Nephron progenitor cell (in vitro differentiated cells): ENCODE measurements around the gene AMIGO3.
A peak's percentile ranks its signal among the peaks of the same experiment; 100 is the strongest.

ENCODE experiments used
- DNase-seq: peaks from one replicate; pipeline ENCODE4 v3.0.0; 2021
- H3K27ac Mint-ChIP-seq: 2 replicates; pipeline ENCODE4 v1.8.0; 2021; ENCODE audit warnings: mild to moderate bottlenecking, moderate library complexity, mixed read lengths
- H3K27me3 Mint-ChIP-seq: 2 replicates; pipeline ENCODE4 v1.8.0; 2021; ENCODE audit warnings: mild to moderate bottlenecking, low read depth, mixed read lengths; ENCODE audit not compliant: poor library complexity
- H3K36me3 Mint-ChIP-seq: 2 replicates; pipeline ENCODE4 v1.8.0; 2021; ENCODE audit warnings: low read depth, mixed read lengths
- H3K4me1 Mint-ChIP-seq: 2 replicates; pipeline ENCODE4 v1.8.0; 2021; ENCODE audit warnings: mixed read lengths
- H3K4me3 Mint-ChIP-seq: 2 replicates; pipeline ENCODE4 v1.8.0; 2021; ENCODE audit warnings: mild to moderate bottlenecking, moderate library complexity, mixed read lengths
- H3K9me3 Mint-ChIP-seq: 2 replicates; pipeline ENCODE4 v1.8.0; 2021; ENCODE audit warnings: mild to moderate bottlenecking, moderate library complexity, mixed read lengths
- CTCF ChIP-seq: fragments of 200-600 bp; sonication (generic); IDR thresholded peaks from 2 replicates; pipeline ENCODE4 v1.5.0; 2021; ENCODE audit warnings: antibody characterized with exemption

Gene AMIGO3

GRCh38 chr3:49729966-49730609 lies 10.6 kb upstream of the AMIGO3 start:
- no peaks in the 10 kb centered on the region for H3K9me3 Mint-ChIP-seq
- TF ChIP-seq CTCF, result no peak
- H3K27me3 Mint-ChIP-seq, result no peaks in the 10 kb centered on the region
- no peak for DNase-seq
- H3K4me3 Mint-ChIP-seq, result no peak overlapping the region
- H3K36me3 Mint-ChIP-seq, result peaks cover 55% of the 10 kb centered on the region
- H3K4me1 Mint-ChIP-seq, result no peaks in the 10 kb centered on the region
- no peak overlapping the region for H3K27ac Mint-ChIP-seq

DNA sequence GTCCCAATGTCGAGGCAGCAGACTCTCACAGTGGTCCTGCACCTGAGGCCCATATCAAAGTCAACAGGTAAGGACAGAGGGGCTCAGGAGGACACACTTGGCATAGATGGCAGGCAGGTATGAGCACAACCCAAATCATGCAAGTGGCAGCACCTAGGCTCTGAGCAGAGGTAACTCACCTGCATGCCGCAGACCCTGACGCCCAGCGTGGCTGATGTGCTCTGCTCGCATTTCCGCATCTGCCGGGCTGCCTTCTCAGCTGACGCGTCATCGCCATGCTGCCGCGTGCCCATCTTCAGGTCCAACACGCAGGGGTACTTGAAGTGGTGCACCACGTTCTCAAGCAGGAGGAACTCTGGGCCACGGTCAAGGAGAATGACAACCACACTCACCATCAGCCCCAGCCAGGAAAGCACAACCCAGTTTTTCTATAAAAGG lies 8.5 kb upstream of the AMIGO3 start:
- DNase-seq, result no peak
- H3K27ac Mint-ChIP-seq, result peak overlapping the region; percentile 48
- peaks cover 38% of the 10 kb centered on the region for H3K36me3 Mint-ChIP-seq
- no peaks in the 10 kb centered on the region for H3K9me3 Mint-ChIP-seq
- H3K4me3 Mint-ChIP-seq, result no peak overlapping the region
- H3K27me3 Mint-ChIP-seq, result no peaks in the 10 kb centered on the region
- peaks cover 15% of the 10 kb centered on the region for H3K4me1 Mint-ChIP-seq
- no peak for TF ChIP-seq CTCF

DNA sequence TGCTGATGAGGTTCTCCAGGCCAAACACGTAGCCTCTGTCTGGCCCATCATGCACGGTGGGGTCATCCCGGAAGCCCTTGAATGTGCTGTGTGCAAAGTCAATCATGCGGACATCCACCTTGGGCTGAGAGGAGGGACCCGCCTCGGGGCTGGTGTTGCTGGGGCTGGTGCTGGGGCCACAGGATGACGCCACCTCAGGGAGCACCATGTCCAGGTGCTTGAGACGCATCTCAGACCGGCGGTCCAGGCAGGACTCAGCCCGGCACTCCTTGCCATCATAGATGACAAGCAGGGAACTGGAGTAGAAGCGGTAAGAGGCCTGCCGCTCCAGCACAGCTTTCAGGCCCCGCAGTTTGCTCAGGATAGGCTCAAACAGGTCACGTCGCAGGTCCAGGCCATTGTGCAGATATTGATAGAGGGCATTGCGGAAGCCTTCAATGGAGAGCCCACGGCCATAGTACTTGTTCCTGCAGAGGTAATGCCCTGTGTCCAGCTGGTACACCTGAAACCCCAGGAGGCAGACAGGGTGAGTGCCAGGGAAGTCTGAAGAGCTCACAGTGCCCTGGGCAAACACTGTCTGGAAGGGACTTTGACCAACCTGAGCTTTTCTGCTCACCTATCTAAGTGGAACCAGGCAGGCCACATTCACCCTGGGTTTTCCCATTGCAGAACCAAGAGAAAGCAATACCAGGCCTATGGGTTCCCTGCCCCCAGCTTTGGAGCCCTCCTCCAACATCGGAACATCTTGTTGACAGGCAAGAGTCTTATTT lies 7.9 kb upstream of the AMIGO3 start:
- H3K4me3 Mint-ChIP-seq, result no peak overlapping the region
- TF ChIP-seq CTCF, result no peak
- H3K4me1 Mint-ChIP-seq, result peaks cover 21% of the 10 kb centered on the region
- no peak overlapping the region for H3K27ac Mint-ChIP-seq
- H3K36me3 Mint-ChIP-seq, result peaks cover 32% of the 10 kb centered on the region
- DNase-seq, result no peak
- no peaks in the 10 kb centered on the region for H3K9me3 Mint-ChIP-seq
- H3K27me3 Mint-ChIP-seq, result no peaks in the 10 kb centered on the region

GRCh38 chr3:49725906-49726681 lies 6.6 kb upstream of the AMIGO3 start:
- no peak for DNase-seq
- H3K36me3 Mint-ChIP-seq, result peaks cover 23% of the 10 kb centered on the region
- H3K4me3 Mint-ChIP-seq, result no peak overlapping the region
- no peaks in the 10 kb centered on the region for H3K27me3 Mint-ChIP-seq
- peaks cover 21% of the 10 kb centered on the region for H3K4me1 Mint-ChIP-seq
- peak overlapping the region; percentile 94 for H3K27ac Mint-ChIP-seq
- no peak for TF ChIP-seq CTCF
- H3K9me3 Mint-ChIP-seq, result no peaks in the 10 kb centered on the region

GRCh38 chr3:49724586-49724985 lies 5.1 kb upstream of the AMIGO3 start:
- Mint-ChIP-seq H3K4me3 (peak overlapping the region; percentile 90), H3K36me3 (peaks cover 23% of the 10 kb centered on the region), H3K27me3 (no peaks in the 10 kb centered on the region), H3K4me1 (peaks cover 25% of the 10 kb centered on the region), H3K27ac (peak overlapping the region; percentile 98), H3K9me3 (no peaks in the 10 kb centered on the region)
- no peak for TF ChIP-seq CTCF
- DNase-seq, result no peak
